HG02623 (cell line): ENCODE measurements around the gene MANF.
A peak's percentile ranks its signal among the peaks of the same experiment; 100 is the strongest.
"Not testable (repeated sequence)": the region's sequence is repeated elsewhere in the genome, so short reads cannot be mapped to it uniquely, and the experiment has no call there.

Experiments
- ATAC-seq: cut with Tn5 transposase; IDR thresholded peaks from one replicate; pipeline ENCODE4 v1.9.1; 2021; ENCODE audit warnings: moderate library complexity; ENCODE audit not compliant: unreplicated experiment

Gene MANF

DNA sequence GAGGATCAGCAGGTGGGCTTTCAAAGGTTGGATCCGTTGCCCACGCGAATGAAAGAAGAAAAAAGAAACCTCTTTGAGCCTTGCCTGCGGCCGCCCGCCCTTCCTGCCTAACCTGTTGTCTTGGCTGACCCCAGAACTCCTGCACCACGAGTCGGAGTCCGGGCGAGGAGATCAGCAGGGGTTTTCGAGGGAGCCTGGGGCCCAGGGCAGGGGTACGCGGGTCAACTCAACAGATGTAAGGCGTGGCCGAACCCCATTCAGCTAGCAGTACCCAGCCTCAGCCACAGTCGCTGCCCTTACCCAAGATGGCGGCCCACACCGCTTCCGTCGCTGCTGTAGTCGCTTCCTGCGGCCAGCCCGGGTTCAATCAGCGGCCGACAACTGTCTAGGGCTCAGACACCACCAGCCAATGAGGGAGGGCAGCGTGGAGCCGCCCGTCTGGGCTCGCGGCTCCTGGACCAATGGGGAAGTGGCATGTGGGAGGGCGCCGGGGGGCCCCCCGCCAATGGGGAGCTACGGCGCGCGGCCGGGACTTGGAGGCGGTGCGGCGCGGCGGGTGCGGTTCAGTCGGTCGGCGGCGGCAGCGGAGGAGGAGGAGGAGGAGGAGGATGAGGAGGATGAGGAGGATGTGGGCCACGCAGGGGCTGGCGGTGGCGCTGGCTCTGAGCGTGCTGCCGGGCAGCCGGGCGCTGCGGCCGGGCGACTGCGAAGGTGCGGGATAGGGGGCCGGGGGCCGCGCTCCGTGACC is at the start of gene MANF:
Gene MANF, plus strand, starts transcription at position 566 of the 748 bp plus-strand sequence. Its CDS starts 52 bp downstream, at position 618.
- ATAC-seq, result peak; percentile 97

DNA sequence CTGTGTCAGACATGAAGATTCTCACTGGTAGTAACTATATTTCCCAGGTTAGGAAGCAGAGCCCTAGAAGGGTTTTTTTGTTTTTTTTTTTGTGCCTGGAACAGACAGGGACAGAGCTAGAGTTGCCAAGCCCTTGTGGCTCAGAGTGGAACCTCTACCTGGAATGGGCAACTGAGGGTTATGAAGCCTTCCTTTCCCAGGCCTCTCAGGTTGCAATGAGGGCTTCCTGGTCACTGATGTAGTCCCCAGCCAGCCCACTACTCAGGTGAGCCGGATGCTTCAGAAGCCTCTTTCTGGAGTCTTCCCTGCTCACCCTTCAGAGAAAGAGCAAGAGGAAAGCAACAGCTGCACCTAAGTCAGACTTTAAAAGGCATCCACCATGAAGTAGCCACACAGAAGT is 48.8 kb upstream of the MANF start:
- no peak for ATAC-seq

DNA sequence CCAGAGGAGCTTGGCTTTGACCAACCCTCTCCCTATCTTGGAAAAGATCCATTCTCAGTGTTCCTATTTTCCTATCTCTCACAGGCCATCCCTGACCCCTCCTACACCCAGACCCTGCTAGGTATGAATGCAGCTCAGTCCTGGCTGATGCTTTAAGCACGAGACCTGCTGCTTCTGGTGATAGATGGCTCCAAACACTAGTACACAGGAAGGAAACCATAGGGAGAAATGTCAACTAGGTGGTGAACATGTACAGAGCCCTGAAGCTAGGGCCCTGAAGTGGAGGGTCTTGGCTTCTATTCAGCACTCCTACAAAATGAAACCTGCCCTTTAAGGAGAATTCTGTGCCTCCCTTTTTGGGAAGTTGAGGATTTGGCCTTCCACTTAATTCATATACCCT is 47.4 kb upstream of the MANF start:
- ATAC-seq, result no peak

DNA sequence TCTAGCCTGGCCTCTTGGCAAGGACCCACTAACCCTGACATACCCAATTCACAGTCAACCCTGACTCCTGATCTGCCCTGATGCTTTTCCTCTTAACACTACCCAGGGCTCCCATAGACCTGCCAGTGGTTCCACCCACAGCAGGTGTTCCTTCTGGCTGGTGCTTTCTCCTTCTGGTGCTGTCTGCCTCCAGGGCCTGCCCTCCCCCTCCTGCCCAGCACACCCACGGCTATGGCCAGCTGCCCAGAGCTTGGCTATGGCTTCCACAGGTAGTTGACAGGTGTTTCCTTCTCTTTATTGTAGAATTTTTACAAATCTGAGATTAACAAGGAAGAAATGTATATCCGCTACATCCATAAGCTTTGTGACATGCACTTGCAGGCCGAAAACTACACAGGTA is 46.5 kb upstream of the MANF start:
- ATAC-seq, result no peak

DNA sequence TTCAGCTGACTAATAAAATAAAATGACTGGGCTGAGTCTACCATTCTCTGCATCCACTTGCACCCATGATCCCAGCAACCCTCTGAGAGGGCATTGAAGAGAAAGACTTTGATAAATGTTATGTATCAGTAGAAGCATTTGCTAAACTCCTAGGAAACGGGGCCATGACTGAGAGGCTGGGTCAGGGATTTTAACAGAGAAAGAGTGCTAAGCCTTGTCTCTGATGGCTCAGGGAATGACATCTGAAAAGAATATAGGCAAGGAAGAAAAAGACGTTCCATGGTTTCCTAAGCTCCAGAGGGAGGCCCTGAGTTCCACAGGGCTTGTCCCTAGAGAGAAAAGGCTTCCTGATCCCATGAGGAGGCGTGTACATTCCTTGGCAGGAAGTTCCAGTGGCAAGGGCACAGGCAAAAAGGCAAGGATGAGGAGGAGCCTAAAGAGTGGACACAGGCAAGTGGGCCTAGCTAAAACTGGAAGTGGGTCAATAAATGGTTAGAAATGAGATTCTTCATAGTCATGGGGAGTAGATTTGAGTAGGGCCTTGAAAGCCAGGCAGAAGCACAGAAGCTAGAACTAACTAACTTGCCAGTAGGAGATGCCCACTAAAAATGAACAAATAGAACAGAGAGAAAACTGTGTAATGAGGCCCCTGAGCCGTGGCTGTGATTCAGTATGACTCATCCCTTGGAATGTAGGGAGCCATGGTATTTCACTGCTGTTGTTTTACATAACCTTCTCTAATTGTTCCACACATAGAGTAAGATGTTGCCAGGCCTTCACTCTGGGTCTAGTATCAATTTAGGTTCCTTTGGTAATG is 44.9 kb upstream of the MANF start:
- no peak for ATAC-seq

DNA sequence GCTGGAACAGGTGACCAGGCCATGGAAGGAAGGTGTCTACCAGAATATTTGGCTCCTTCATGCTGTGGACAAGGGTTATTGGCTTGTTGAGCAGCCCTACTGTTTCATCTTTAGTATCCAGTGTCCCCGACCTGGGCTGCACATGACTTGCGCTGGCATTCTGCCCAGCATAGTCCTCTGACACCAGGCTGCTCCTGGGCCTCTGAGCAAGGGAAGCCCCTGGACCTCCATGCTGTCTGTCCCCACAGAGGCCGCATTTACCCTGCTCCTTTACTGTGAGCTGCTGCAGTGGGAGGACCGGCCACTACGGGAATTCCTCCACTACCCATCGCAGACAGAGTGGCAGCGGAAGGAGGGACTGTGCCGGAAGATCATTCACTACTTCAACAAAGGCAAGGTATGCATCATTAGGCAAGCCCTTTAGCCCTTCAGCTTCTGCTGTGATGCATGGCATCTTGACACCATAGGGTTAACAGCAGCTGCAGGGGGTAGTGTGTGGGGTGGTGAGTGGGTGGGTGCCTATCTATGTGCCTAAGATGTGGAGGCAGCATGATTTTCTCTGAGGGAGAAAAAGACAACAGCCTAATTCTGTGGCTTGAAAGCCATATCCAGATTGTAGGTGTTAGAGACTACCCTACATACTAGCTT is 44.0 kb upstream of the MANF start:
- ATAC-seq, result no peak

DNA sequence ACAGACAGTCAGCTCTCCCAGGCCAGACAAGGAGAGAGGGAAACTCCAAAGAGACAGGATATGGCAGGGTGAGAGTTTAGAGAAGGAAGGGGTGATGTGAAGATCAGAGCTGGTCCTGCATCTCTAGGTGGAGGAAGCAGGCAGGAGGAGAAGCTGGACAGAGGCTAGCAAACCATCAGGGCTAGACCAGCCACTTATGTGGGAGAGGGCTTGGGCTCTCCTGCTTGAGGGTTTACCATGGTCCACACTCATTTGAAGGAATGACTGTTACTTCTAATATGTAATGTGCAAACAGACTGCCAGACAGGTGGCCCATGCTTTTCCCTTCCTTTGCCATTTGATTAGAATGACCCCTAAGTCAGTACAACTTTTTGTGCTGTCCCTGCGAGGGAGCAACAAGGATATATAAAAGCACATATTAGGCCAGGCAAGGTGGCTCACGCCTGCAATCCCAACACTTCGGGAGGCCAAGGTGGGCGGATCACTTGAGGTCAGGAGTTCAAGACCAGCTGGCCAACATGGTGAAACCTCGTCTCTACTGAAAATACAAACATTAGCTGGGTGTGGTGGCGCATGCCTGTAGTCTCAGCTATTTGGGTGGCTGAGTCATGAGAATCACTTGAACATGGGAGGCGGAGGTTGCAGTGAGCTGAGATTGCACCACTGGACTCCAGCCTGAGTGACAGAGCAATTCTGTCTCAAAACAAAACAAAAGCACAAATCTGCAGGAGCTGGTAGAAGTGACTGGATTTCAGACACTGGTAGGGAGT is 41.0 kb upstream of the MANF start:
- ATAC-seq, result no peak

DNA sequence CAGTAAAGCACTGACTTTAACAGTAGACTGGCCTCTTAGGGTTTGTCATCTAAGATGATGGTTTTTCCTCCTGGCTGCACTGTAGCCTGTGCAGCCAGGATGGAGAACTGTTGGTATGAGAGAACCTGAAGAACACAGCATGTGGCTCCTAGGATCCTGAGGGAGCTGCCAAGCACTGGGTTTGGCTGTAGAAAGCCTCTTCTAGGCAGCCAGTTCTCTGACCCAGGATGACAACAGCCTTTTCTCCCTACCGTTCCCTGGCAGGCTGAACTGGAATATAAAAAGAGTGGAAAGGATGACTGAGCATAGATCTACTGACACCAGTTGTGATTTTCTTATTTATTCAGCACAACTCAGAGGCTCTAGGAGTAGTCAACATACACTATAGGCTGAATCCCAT is 34.3 kb upstream of the MANF start:
- no peak for ATAC-seq

DNA sequence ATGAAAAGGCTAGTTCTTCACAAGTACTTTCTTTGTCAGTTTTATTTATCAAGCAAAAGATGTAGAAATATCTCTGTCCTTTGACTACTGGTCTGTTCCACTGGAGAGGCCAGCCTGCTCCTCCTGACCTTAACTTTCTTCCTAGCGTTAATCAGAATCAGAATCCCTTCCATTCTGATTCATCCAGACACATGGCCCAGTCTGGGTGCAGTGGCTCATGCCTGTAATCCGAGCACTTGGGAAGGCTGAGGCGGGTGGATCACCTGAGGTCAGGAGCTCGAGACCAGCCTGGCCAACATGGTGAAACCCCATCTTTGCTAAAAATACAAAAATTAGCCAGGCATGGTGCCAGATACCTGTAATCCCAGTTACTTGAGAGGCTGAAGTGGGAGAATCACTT is 32.0 kb upstream of the MANF start:
- ATAC-seq, result no peak

DNA sequence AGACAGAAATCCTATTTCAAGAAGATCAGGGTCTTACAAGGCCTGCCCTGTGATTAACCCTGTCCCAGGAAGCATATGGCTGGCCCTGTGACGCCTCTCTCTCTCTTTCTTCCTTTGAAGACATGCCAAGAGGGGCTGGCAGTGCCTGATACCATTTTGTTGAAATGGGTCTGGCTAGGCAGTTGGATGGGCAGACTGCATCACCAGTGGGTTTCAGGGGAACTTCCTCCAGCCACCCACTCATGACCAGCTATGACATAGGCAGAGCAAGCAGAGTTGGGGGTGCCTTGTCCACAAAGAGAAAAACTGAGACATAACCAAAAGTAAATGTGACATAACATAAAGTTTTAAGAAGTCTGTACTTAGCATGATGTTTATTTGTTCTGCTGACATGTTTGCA is 31.4 kb upstream of the MANF start:
- no peak for ATAC-seq

DNA sequence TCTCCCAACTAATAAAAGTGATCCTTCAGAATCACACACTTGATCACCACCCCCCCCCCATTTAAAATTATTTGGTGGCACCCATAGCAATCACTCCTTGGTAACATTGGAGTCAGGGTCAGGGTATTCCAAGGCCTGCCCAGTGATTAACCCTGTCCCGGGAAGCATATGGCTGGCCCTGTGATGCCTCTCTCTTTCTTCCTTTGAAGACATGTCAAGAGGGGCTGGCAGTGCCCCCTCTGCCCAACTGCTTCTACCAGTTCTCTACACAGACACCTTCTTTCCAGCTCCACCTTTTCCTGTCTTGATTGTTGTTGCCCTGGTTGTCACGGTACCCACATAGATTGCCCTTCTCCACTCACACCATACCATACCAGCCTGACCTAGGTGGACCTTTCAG is 30.9 kb upstream of the MANF start:
- ATAC-seq, result no peak

DNA sequence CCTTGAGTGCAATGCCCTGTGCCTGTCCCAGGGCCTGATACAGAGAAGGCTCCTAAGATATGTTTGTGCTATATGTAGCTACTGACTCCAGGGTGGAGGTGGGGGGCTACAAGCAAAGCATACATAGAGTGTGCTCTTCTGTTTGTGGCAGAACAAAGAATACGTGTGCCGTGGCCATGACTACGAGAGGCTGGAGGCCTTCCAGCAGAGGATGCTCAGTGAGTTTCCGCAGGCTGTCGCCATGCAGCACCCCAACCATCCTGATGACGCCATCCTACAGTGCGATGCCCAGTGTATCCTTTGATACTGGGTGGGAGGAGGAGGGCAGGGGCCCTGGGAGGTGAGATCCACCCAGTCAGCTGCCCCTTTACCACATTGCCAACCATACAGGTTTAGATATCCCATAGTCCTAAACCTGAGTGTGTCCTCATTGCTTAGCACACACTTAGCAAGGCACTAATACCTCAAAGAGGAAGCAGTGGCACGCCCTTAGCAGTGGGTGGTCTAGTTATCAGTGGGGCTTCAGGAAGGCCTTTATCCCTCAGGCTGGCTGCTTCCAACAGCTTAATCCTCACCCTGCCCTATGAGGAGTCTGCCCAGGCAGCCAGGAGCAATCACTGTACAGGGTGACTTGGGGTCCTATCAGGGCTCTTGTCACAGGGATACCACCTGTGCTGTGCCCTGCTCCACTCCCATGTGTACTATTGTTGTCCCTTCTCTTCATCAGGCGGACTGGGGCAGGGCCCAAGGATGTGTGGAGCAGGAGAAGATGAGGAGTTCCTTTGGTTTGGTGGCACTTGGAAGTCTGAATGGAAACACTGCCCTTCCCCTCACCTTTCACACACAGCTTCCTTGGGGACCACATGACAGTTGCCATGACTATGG is 30.1 kb upstream of the MANF start:
- ATAC-seq, result no peak

DNA sequence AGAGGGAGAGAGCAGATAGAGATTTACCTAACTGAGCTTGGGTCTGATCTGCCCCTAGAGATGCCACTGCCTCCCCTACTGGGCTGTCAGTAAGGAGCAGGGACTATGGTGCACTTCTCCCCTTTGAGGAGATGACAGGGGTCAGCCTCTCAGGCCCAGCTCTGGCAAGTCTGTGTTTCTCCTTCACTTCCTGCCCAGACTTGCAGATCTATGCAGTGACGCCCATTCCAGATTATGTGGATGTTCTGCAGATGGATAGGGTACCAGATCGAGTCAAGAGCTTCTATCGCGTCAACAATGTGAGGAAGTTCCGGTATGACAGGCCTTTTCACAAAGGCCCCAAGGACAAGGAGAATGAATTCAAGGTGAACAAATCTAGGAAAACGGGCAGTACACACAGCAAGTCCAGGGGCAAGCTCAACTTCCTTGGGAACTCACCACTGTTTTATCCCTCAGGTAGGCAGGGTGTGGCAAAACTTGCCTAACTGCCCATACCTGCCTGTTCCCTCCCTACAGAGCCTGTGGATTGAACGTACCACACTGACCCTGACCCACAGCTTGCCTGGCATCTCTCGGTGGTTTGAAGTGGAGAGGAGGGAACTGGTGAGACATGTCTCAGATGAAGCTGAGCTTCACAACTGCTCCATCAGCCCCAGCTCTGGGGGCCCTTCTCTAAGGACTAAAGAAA is 29.1 kb upstream of the MANF start:
- no peak for ATAC-seq

DNA sequence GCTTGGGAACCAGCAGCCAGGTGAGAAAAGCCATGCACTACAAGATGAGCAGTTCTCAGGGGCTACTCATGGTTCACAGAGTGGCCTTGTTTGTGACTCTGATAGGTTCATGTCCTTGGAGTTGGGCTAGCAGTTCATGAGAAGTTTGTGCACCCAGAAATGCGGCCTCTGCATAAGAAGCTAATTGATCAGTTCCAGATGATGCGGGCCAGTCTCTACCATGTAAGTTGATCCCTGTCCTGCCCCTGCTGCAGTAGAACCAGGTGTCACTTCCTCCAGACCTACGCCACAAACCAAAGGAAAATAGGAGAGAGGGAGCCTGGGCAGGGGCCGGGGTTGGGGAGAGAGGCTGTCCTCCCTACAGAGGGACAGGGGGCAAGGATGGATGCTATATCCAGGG is 27.2 kb upstream of the MANF start:
- ATAC-seq, result no peak

DNA sequence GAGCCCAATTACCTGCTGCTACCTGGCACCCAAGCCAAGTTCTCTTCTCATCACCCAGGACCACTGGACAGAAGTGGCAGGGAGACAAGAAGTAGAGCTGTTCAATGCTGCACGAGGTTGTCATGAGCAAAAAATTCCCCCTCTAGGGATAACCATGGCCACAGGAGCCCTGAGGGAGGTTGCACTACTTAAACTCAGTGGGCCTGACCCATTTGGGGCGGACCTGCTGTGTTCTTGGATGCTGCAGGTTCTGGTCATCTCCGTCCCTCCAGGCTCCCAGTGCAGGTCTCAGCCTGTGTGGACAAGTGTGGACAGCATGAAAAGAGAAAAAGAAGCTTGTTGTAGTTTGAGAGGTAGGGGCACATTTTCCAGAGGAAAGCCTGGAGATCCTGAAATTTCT is 26.1 kb upstream of the MANF start:
- ATAC-seq, result no peak

DNA sequence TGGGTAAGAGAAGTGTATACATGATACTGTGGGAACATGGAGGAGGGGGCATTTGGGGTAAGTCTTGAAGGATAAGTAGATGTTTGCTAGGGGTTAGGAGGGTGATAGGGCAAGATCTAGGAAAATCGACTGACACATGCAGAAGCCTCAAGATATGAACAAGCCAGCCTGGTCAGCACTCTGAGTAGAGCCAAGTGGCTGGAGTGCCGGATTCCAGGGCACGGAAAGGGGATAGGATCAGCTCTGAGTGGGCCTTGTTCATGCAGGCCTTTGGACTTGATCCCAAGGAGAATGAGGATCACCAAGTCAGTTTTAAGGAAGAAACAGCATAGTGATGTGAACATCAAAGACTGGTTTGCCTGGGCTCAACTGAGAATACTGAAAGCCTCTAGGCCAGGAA is 24.3 kb upstream of the MANF start:
- ATAC-seq, result no peak

DNA sequence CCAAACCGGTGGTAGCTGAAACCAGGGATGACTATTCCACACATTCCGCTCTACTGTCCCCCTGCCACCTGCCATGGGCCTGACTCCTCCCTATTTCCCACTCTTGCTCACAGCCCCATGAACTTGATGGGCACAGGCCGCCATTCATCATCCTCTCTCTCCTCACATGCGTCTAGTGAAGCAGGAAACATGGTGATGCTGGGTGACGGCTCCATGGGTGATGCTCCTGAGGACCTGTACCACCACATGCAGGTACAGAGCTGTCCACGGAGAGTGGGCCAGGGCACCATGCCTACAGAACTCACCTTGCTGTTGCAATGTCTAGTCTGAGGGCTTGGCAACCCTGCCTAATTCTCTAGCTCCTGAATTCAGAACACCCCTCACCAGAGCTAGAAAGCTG is 23.3 kb upstream of the MANF start:
- ATAC-seq, result no peak

DNA sequence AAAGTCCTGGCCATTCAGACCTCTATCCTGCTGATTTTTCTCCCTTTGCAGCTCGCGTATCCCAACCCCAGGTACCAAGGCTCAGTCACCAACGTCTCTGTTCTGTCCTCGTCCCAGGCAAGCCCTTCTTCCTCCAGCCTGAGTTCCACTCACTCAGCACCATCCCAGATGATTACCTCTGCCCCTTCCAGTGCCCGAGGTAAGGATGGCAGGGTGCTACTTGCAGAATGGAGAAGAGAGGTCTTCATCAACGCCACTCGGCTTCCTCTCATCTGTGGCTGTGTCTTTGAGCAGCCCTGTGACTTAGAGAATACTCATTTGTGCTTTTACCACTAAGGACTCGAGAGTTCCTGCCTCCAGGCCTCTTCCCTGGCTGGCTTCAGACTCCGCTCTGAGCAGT is 22.6 kb upstream of the MANF start:
- no peak for ATAC-seq

DNA sequence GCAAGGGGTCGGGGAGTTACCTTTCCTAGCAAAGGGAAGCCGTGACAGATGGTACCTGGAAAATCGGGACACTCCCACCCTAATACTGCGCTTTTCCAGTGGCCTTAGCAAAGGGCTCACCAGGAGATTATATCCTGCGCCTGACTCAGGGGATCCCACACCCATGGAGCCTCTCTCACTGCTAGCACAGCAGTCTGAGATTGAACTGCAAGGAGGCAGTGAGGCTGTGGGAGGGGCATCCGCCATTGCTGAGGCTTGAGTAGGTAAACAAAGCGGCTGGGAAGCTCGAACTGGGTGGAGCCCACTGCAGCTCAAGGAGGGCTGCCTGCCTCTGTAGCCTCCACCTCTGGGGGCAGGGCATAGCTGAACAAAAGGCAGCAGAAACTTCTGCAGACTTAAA is 16.8 kb upstream of the MANF start:
- ATAC-seq, result not testable (repeated sequence)
